OCI-LY1 (cell line): ENCODE data around the gene MRPS11.

Source experiments
- H2AFZ ChIP-seq: fragments of 200-600 bp; sonication (generic), shearing (Covaris generic); 2 replicates; pipeline ENCODE4 v1.6.0; 2014; ENCODE audit warnings: antibody characterized with exemption, mild to moderate bottlenecking, low read length
- H3F3A ChIP-seq: fragments of 200-600 bp; sonication (generic), shearing (Covaris generic); 2 replicates; pipeline ENCODE4 v1.6.0; 2014; ENCODE audit warnings: mild to moderate bottlenecking, antibody characterized with exemption, low read length, moderate library complexity; ENCODE audit not compliant: insufficient read depth
- H3K27ac ChIP-seq: fragments of 200-600 bp; sonication (generic); 2 replicates; pipeline ENCODE4 v1.5.1; 2014; ENCODE audit warnings: low read length, mixed run types, mild to moderate bottlenecking, low read depth; ENCODE audit not compliant: poor library complexity, severe bottlenecking
- H3K27me3 ChIP-seq: fragments of 200-600 bp; sonication (generic); 2 replicates; pipeline ENCODE4 v1.6.0; 2014; ENCODE audit warnings: antibody characterized with exemption, mild to moderate bottlenecking, low read length, moderate library complexity; ENCODE audit not compliant: insufficient read depth
- H3K36me3 ChIP-seq: fragments of 200-600 bp; sonication (generic); 2 replicates; pipeline ENCODE4 v1.6.1; 2014; ENCODE audit warnings: mild to moderate bottlenecking, antibody characterized with exemption, low read length, moderate library complexity, mixed read lengths; ENCODE audit not compliant: insufficient read depth
- H3K4me1 ChIP-seq: fragments of 200-600 bp; sonication (generic); 2 replicates; pipeline ENCODE4 v1.5.1; 2014; ENCODE audit warnings: mild to moderate bottlenecking, low read length, moderate library complexity; ENCODE audit not compliant: insufficient read depth, severe bottlenecking
- H3K4me2 ChIP-seq: fragments of 200-600 bp; sonication (generic), shearing (Covaris generic); 2 replicates; pipeline ENCODE4 v1.6.1; 2014; ENCODE audit warnings: low read length
- H3K4me3 ChIP-seq: fragments of 200-600 bp; sonication (generic); 2 replicates; pipeline ENCODE4 v1.5.1; 2014; ENCODE audit warnings: low read length, low read depth, mild to moderate bottlenecking, mixed read lengths; ENCODE audit not compliant: poor library complexity, severe bottlenecking
- H3K79me2 ChIP-seq: fragments of 200-600 bp; shearing (Covaris generic); 2 replicates; pipeline ENCODE4 v1.6.1; 2016; ENCODE audit warnings: mixed run types, low read length, mixed read lengths; ENCODE audit not compliant: insufficient read depth
- H3K9ac ChIP-seq: fragments of 200-600 bp; sonication (generic), shearing (Covaris generic); 2 replicates; pipeline ENCODE4 v1.6.1; 2014; ENCODE audit warnings: mild to moderate bottlenecking, low read length, mixed read lengths
- H3K9me2 ChIP-seq: fragments of 200-600 bp; sonication (generic), shearing (Covaris generic); 2 replicates; pipeline ENCODE4 v1.6.1; 2014; ENCODE audit warnings: low read depth, mild to moderate bottlenecking, low read length, mixed read lengths
- H3K9me3 ChIP-seq: fragments of 200-600 bp; shearing (Covaris generic); 2 replicates; pipeline ENCODE4 v1.6.1; 2014; ENCODE audit warnings: low read length, mixed read lengths
- H4K20me1 ChIP-seq: fragments of 200-600 bp; sonication (generic), shearing (Covaris generic); 2 replicates; pipeline ENCODE4 v1.6.0; 2016; ENCODE audit warnings: mild to moderate bottlenecking, low read length; ENCODE audit not compliant: insufficient read depth
- CTCF ChIP-seq: fragments of 200-600 bp; sonication (generic), shearing (Covaris generic); IDR thresholded peaks from 2 replicates; pipeline ENCODE4 v1.5.1; 2017; ENCODE audit warnings: mild to moderate bottlenecking, antibody characterized with exemption, low read length, moderate library complexity, mixed read lengths
- EZH2 ChIP-seq: fragments of 200-600 bp; sonication (generic), shearing (Covaris generic); IDR thresholded peaks from 2 replicates; pipeline ENCODE4 v1.8.0; 2017; ENCODE audit warnings: borderline replicate concordance, mixed run types, mild to moderate bottlenecking, antibody characterized with exemption, low read length, moderate library complexity, mixed read lengths

The MRPS11 gene

GRCh38 chr15:88529021-88529630 lies 61.6 kb downstream of the MRPS11 start:
- H3K27me3 ChIP-seq, result no peaks in the 10 kb centered on the region
- H3K9me3 ChIP-seq, result no peaks in the 10 kb centered on the region
- no peaks in the 10 kb centered on the region for H3K4me1 ChIP-seq
- H3K4me3 ChIP-seq, result no peak overlapping the region
- no peaks in the 10 kb centered on the region for H3K79me2 ChIP-seq
- no peaks in the 10 kb centered on the region for H3K9me2 ChIP-seq
- no peak overlapping the region for H2AFZ ChIP-seq
- no peak overlapping the region for H3K4me2 ChIP-seq
- no peaks in the 10 kb centered on the region for H4K20me1 ChIP-seq
- H3F3A ChIP-seq, result no peaks in the 10 kb centered on the region
- H3K9ac ChIP-seq, result no peak overlapping the region
- H3K27ac ChIP-seq, result no peak overlapping the region
- TF ChIP-seq CTCF (no peak), EZH2 (no peak)
- peaks cover 26% of the 10 kb centered on the region for H3K36me3 ChIP-seq
